ENCODE measurements around the gene CBY2.

- TF ChIP-seq CTCF (conservative IDR thresholded peaks at IDR 0.05; ENCODE audit: low read length) (no peak), EZH2phosphoT487 (IDR thresholded peaks at IDR 0.05; ENCODE audit: borderline replicate concordance) (no peak)
Measured at GRCh38 chr13:45690636-45691035, 11.5 kb upstream of the CBY2 start.

Measured in Loucy (cell line).